Activated T-helper 1 cell treated with anti-CD3 and anti-CD28 coated beads, Interleukin-2, amount 50 U/mL, for 16 hours (primary cell): ENCODE data around the gene CHCHD3.

Source experiments
- DNase-seq, 2 donors: peaks; one replicate each; pipeline ENCODE4 v3.0.0-alpha.2; 2020; ENCODE audit warnings: low read depth in 1 of 2, low spot score in 1 of 2

The CHCHD3 gene

DNA sequence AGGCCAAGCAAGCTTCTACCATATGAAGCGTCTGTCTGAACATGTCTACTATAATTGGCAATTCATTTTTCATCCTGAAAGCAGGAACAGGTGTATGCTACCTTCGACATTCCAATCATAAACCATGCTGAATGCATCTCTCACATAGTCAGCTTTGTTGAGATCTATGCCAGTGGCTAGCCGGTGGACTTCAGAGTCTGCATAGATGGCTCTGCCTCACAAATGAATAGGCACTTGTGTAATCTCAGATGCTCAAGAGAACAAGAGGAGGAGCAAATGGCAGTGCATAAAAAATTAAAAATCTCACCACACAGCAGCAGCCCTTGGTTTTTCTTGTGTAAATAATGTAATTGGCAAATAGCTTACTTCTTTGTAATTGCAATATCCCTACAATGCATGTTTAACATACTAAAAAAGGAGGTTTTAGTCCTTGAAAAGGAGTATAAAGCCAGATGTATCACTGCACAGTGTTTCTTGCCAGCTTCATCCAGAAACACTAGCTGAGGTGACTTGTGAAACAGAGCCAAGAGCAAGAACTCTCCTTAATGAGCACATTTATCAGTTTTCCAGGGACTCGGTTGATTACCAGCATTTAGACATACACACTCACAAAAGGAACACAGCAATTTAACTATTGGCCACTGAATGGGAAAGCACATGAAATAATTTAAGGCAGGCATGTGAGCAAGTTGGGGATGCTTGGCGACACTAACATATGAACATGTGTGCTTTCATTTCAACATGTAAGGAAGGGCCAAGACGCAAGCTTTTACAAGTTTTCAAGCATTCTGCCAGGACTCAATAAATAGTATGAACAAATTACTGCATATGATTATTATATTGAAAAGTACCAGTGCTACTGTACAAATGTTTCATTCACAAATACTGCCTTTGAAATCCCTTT lies 255.7 kb downstream of the CHCHD3 start:
- no peak for DNase-seq

GRCh38 chr7:132825222-132825621 lies 256.7 kb downstream of the CHCHD3 start:
- DNase-seq = no peak

DNA sequence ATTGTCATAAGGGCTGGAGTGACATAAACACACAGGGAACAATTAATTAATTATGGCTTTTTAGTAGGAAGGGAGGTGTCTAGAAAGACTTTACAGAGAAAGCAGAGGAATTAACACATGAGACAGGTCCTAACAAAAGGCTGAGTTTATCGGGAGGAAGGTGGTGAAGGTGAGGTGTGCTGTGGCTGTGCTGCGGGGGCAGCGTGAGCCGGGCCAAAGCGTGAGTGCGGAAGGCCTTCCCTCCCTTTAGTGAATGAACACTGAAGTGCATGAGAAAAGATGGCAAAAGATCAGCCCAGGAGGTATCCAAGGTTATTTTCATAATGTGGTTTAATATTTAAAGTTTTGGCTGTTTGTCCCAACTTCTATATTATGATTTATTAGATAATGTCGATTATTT lies 262.2 kb downstream of the CHCHD3 start:
- no peak for DNase-seq

DNA sequence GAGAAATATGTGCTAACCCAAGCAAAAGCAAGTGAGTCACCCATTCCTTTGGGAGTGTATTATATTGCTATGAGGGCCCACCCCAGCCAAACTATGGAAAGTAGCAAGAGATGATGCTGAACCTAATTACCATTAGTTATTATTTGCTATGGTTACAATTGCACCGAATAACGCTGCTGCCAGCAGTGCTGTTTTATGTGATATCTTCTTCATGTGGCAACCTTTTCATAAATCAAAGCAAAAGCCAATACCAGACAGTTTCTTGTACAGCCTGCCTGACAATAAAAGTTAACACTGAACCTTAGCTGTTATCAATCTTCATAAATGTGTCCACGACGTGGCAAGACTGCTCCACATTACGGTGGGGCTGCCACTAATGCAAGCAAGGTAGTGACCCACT lies 263.9 kb downstream of the CHCHD3 start:
- DNase-seq = no peak

DNA sequence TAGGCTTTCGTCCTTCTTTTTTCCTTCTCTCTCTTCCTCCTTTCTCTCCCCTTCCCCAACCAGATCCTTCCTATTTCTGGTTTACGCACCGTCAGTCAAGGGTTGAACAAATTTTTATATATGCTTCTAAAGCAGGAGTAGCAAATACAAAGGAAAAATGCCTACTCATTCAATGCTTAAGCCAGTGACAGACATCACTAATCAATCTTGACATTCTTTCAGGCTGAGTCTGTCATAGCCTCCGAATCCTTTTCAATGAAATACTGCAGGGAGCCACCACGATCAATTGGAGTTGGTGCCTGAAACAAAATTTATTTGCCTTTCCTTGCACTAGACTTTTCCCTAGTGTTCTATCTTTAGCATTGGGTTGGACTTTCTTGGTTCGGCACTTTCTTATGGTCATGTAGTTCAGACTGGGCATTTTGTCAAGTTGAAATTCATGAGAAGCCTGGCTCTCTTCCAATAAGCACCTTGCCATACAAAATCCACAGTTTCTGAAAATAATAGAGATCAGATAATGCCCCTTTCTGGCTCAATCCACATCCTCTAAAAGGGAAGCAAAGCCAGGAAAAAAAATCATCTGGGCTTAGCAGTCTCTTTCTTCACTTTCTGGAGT lies 266.1 kb downstream of the CHCHD3 start:
- DNase-seq = no peak

DNA sequence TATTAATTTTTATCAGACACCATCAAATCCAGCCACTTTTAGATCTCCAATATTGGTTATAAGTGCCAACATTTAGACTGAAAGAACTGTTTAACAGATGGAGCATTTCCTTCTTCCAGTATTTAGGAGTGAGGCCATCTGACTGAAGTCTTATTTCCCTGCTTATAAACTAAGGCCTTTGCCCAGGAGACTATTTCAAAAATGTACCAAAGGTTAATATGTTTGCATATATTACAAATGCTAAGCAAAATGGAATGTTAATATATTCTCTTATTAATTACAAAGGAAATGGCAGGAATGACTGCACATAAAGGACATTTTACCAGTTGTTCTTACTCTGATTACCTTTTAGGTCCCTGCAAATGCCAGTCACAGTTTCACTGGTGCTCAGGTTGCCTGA lies 266.8 kb downstream of the CHCHD3 start:
- no peak for DNase-seq

DNA sequence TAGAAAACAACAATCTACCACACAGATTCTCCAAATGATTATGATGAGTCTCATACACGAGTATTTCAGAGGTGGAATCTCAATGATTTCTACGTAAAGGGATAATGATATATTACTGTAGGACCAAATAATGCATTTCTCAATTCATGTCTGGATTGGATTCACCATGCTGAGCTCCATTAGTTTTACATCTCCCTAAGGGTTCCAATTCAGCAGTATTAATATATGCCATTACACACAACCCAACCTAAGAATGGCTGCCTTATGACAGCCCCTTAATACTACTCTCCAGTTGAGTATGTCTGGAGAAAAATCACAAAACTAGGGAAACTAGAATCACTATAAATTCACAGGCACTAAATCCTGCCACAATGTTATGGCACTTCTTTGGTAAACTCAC lies 271.3 kb downstream of the CHCHD3 start:
- DNase-seq = no peak

- no peak for DNase-seq
Measured at GRCh38 chr7:132806834-132807233, 275.1 kb downstream of the CHCHD3 start.

- DNase-seq = no peak
Measured at GRCh38 chr7:132805766-132806165, 276.1 kb downstream of the CHCHD3 start.

DNA sequence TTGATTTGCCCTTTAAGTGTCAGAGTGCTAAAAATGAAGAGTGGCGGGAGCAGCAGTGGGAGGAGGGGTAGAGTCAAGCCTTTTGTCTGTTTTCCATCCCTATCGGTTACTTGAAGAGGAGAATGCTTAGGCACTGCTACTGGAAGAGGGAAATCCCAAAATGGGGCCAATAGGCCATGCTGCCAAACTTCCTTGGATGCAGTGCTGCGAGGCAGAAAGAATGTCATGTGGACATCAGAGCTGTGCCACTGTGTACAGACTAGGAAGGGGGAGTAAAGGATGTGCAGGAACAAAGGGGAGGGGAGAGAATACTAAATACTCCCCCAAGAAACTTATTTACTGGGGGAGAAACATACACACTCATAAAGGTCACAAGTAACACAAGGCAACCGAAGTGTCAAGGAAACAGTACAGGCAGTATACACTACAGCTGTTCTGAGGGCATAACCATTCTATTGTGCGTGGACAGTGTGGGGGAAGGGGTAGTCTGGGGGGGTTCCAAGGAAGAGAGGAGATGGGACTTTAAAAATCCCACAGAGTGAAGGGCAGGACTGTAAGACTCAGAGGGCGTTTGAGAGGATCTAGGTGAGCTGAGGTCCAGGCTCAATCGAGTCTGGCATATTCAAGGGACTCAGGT lies 276.9 kb downstream of the CHCHD3 start:
- DNase-seq = no peak

DNA sequence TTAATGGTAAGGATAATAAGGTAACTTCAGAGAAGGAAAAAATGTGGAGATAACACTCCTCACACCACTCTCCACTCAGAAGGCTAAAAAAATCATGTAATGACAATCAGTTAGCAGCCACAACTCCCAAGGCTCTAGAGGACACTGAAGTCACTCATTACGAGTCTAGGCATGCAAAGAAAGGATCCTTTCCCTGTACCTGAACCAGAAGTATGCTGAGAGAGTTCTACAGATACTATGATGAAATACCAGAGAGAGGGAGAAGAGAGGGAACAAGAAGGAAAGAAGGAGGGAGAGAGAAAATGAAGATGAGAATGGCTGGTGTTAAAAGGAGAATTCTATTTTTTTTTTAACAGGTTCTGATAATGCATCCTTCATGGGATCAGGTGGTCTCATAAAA lies 281.4 kb downstream of the CHCHD3 start:
- DNase-seq = no peak

DNA sequence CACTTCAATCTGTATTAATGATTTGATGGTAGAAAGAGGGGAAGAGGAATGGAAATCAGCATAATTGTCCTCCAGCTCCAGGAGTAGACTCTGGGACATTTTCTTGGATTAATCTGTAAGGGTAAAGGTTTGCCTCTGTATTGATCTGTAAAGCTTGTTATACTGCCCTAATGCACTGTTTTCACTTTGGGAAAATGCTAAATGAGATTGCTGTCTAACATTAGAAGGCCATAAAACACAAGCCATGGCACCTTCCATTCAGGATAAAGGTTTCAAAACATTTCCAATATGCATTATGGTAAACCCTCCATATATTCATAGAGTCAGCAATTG lies 282.8 kb downstream of the CHCHD3 start:
- DNase-seq = no peak

- DNase-seq = no peak
Measured at GRCh38 chr7:132797152-132797551, 284.7 kb downstream of the CHCHD3 start.

DNA sequence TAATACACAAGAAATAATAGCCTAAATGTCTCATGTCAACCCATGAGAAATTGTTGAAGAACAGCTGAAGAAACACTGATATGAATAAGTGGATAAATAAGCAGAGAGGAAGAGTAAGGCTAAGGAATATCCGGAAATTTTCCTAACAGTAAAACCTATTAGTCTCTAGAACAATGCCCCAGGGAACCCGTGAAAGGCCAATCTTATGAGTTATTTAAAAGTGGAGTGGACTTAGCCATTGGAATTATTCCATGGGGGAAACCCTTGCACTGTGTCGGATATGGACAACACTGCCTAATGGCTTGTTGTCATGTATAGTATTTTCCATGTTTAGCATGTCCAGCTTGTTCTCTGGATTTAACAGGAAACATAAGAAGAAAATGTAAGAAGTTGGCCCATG lies 288.4 kb downstream of the CHCHD3 start:
- DNase-seq = no peak

GRCh38 chr7:132791036-132791435 lies 290.9 kb downstream of the CHCHD3 start:
- no peak for DNase-seq

DNA sequence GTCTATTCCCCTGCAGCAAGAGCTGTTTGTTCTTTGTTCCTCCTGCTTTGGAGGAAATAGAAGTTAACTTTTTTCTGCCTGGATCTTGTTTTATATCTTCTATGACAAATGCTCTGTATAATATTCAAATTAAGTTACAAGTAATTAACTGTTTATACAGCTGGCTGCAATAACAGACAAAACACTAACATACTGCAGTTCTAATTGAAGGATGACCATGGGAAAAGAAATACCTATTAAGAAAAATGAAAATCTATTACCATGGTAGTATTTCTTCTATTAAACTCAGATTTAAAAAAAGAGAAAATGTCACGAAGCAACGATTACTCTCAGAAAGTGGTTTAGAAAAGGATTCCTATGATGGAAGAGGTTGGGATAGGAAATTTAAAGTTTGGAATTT lies 291.8 kb downstream of the CHCHD3 start:
- DNase-seq = no peak

GRCh38 chr7:132789281-132789680 lies 292.6 kb downstream of the CHCHD3 start:
- no peak for DNase-seq

DNA sequence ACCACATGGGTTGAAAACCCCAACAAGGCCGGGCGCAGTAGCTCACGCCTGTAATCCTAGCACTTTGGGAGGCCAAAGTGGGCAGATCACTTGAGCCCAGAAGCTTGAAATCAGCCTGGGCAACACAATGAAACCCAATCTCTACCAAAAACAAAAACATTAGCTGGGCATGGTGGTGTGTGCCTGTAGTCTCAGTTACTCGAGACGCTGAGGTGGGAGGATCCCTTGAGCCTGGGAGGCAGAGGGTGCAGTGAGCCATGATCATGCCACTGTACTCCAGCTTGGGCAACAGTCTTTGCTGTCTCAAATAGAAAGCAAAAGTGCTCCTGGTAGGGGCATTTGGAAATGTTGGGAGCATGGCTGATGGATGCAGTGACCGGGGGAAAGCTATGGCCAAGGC lies 296.0 kb downstream of the CHCHD3 start:
- no peak for DNase-seq

- DNase-seq = no peak
Measured at GRCh38 chr7:132784406-132784805, 297.5 kb downstream of the CHCHD3 start.

DNA sequence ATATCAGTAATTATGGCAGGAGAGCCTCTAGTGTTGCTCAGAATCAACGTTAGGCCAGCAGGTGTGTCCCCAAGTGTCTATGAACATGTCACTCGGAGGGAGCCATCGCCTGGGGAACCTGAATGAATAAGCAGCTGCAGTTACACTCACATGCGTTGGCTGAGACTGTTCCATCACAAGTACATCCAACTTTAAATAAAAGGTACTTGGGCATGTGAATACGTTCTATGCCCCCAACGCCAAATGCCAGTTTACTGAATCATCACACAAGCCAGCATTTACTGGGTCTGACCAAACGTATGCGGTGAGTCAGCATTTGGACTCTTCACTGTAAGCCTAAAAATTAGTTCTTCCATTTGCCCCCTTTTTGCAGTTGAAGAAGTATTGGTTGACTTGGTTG lies 298.1 kb downstream of the CHCHD3 start:
- no peak for DNase-seq

DNA sequence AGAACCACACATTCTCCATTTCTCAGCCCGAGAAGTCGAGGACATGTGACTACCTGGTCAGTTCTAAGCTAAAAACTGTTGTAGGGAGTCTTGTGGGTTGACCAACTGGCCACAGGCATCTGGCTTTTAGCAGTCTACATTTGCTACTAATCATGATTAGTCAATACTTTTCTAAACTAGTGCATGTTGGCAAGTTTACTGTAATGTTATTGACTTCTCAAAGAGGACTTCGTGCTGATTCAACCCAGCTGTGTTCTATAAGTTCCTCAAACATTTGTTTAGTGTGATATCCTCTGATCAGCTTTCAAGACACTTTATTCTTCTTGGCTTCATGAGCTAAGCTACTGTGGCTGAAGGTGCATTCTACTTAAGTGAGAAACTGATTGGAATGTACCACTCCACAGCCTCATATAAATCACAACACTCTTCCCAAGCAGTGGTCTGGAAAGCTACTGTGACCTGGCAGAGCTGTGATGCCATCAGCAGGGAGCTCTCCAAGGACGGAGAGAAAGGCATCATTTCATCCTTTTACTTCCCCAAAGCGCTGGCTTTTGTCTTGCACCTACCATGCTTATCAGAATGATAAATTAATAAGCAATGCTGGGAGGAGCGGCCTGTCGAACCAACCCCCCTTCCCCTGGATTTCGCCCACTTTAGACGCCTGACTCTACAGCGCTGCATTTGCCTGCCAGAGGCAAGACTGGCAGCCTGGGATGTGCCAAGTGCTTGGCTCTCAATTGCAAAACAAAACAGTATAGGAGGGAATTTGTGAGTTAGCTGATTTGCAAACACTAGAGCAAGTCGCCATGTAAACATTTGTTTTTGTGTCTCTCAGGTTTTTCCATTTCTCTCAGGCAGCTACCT lies 298.9 kb downstream of the CHCHD3 start:
- no peak for DNase-seq
